ENCODE data around the gene DLG1.
"Not testable (repeated sequence)": the region's sequence is repeated elsewhere in the genome, so short reads cannot be mapped to it uniquely, and the experiment has no call there.

The DLG1 gene

GRCh38 chr3:197085137-197085536 is 213.3 kb downstream of the DLG1 start:
- DNase-seq = no peak

GRCh38 chr3:197083486-197083885 is 214.9 kb downstream of the DLG1 start:
- peak; percentile 29 for DNase-seq

- DNase-seq = no peak
Measured at GRCh38 chr3:197082871-197083270, 215.5 kb downstream of the DLG1 start.

GRCh38 chr3:197080344-197080743 is 218.1 kb downstream of the DLG1 start:
- no peak for DNase-seq

- DNase-seq = no peak
Measured at GRCh38 chr3:197076415-197076814, 222.0 kb downstream of the DLG1 start.

- no peak for DNase-seq
Measured at GRCh38 chr3:197068077-197068476, 230.3 kb downstream of the DLG1 start.

GRCh38 chr3:197064771-197065170 is 233.6 kb downstream of the DLG1 start:
- no peak for DNase-seq

GRCh38 chr3:197062446-197062845 is 236.0 kb downstream of the DLG1 start:
- DNase-seq = no peak

GRCh38 chr3:197051637-197052036 is 246.8 kb downstream of the DLG1 start:
- not testable (repeated sequence) for DNase-seq

- DNase-seq = no peak
Measured at GRCh38 chr3:197050511-197050910, 247.9 kb downstream of the DLG1 start.

- no peak for DNase-seq
Measured at GRCh38 chr3:197042539-197042938, 255.9 kb downstream of the DLG1 start.

- no peak for DNase-seq
Measured at GRCh38 chr3:197041875-197042488, 256.4 kb downstream of the DLG1 start.

GRCh38 chr3:197040658-197041057 is 257.8 kb downstream of the DLG1 start:
- no peak for DNase-seq

GRCh38 chr3:197038679-197039462 is 259.5 kb downstream of the DLG1 start:
- DNase-seq = no peak

GRCh38 chr3:197035577-197035976 is 262.8 kb downstream of the DLG1 start:
- no peak for DNase-seq

- not testable (repeated sequence) for DNase-seq
Measured at GRCh38 chr3:197034778-197035177, 263.6 kb downstream of the DLG1 start.

- not testable (repeated sequence) for DNase-seq
Measured at GRCh38 chr3:197033764-197034163, 264.6 kb downstream of the DLG1 start.

GRCh38 chr3:197031315-197032285 is 266.8 kb downstream of the DLG1 start:
- peak; percentile 45 for DNase-seq

- no peak for DNase-seq
Measured at GRCh38 chr3:197030379-197031314, 267.8 kb downstream of the DLG1 start.

GRCh38 chr3:197029511-197030167 is 268.8 kb downstream of the DLG1 start, which contains the start of gene MELTF:
TSS of gene MELTF (minus strand) at chr3:197029817. CDS start at chr3:197029702, 115 bp downstream.
- peak; percentile 80 for DNase-seq

- DNase-seq = peak; percentile 42
Measured at GRCh38 chr3:197028728-197029510, 269.5 kb downstream of the DLG1 start.

Data from stimulated activated CD4-positive, alpha-beta T cell treated with anti-CD3 and anti-CD28 coated beads, Interleukin-15, amount 100 ng/mL, for 24 hours (primary cell).